ENCODE data around the gene FOXC1. TPM values are rescaled to one million over a fixed set of nuclear protein-coding genes. Genes with fewer than 3 reads are reported as not detected.

Gene FOXC1
- 3.5 and 4.6 TPM in 2 replicates for total RNA-seq (2014; rRNA removed; shearing (Covaris generic))

GRCh38 chr6:1609648-1610496 lies at the start of gene FOXC1:
TSS of gene FOXC1 (plus strand) at chr6:1609915. CDS start at chr6:1610446, 531 bp downstream.
- DNase-seq (ENCODE audit: low spot score): peak; percentile 83

- DNase-seq (ENCODE audit: low spot score): no peak
These were observed 49.2 kb upstream of the FOXC1 start for GRCh38 chr6:1560281-1561058.

- no peak for DNase-seq (ENCODE audit: low spot score)
These were observed 48.4 kb upstream of the FOXC1 start for GRCh38 chr6:1561355-1561754.

GRCh38 chr6:1562171-1562955 lies 47.4 kb upstream of the FOXC1 start:
- peak; percentile 9 for DNase-seq (ENCODE audit: low spot score)

GRCh38 chr6:1569377-1569776 lies 40.3 kb upstream of the FOXC1 start:
- no peak for DNase-seq (ENCODE audit: low spot score)

GRCh38 chr6:1570848-1571247 lies 38.9 kb upstream of the FOXC1 start:
- DNase-seq (ENCODE audit: low spot score): no peak

- no peak for DNase-seq (ENCODE audit: low spot score)
These were observed 36.8 kb upstream of the FOXC1 start for GRCh38 chr6:1572892-1573291.

- no peak for DNase-seq (ENCODE audit: low spot score)
These were observed 35.5 kb upstream of the FOXC1 start for GRCh38 chr6:1574083-1574761.

GRCh38 chr6:1574890-1575209 lies 34.9 kb upstream of the FOXC1 start:
- no peak for DNase-seq (ENCODE audit: low spot score)

GRCh38 chr6:1575210-1576041 lies 34.3 kb upstream of the FOXC1 start:
- DNase-seq (ENCODE audit: low spot score): no peak

GRCh38 chr6:1576166-1576565 lies 33.5 kb upstream of the FOXC1 start:
- no peak for DNase-seq (ENCODE audit: low spot score)

GRCh38 chr6:1576711-1577110 lies 33.0 kb upstream of the FOXC1 start:
- no peak for DNase-seq (ENCODE audit: low spot score)

- no peak for DNase-seq (ENCODE audit: low spot score)
These were observed 32.5 kb upstream of the FOXC1 start for GRCh38 chr6:1577146-1577680.

- no peak for DNase-seq (ENCODE audit: low spot score)
These were observed 31.6 kb upstream of the FOXC1 start for GRCh38 chr6:1577896-1578745.

- DNase-seq (ENCODE audit: low spot score): no peak
These were observed 30.6 kb upstream of the FOXC1 start for GRCh38 chr6:1579096-1579495.

GRCh38 chr6:1580109-1580508 lies 29.6 kb upstream of the FOXC1 start:
- DNase-seq (ENCODE audit: low spot score): no peak

GRCh38 chr6:1580585-1580984 lies 29.1 kb upstream of the FOXC1 start:
- DNase-seq (ENCODE audit: low spot score): no peak

- DNase-seq (ENCODE audit: low spot score): no peak
These were observed 28.4 kb upstream of the FOXC1 start for GRCh38 chr6:1581120-1581991.

- DNase-seq (ENCODE audit: low spot score): no peak
These were observed 25.6 kb upstream of the FOXC1 start for GRCh38 chr6:1584146-1584545.
